WI38 (cell line): ENCODE data around the gene WNT9B.

Experiments
- H3K4me3 ChIP-seq: 2 replicates; pipeline ENCODE4 v1.5.1; 2011; ENCODE audit warnings: low read depth, mild to moderate bottlenecking, control low read depth, low read length
- CTCF ChIP-seq: IDR thresholded peaks from 2 replicates; pipeline ENCODE4 v1.5.1; 2012; ENCODE audit warnings: low read depth, mild to moderate bottlenecking, control low read depth, low read length

Gene WNT9B

GRCh38 chr17:46826116-46826515 is 25.3 kb upstream of the WNT9B start:
- H3K4me3 ChIP-seq = no peak overlapping the region
- no peak for TF ChIP-seq CTCF

GRCh38 chr17:46827274-46827673 is 24.1 kb upstream of the WNT9B start:
- H3K4me3 ChIP-seq = no peak overlapping the region

GRCh38 chr17:46831573-46832330 is 19.6 kb upstream of the WNT9B start:
- no peak for TF ChIP-seq CTCF
- H3K4me3 ChIP-seq = no peak overlapping the region

More at GRCh38 chr17:46827274-46827673, 24.1 kb upstream of the WNT9B start:
- no peak for TF ChIP-seq CTCF

GRCh38 chr17:46832331-46832821 is 19.0 kb upstream of the WNT9B start:
- TF ChIP-seq CTCF = no peak
- H3K4me3 ChIP-seq = no peak overlapping the region

DNA sequence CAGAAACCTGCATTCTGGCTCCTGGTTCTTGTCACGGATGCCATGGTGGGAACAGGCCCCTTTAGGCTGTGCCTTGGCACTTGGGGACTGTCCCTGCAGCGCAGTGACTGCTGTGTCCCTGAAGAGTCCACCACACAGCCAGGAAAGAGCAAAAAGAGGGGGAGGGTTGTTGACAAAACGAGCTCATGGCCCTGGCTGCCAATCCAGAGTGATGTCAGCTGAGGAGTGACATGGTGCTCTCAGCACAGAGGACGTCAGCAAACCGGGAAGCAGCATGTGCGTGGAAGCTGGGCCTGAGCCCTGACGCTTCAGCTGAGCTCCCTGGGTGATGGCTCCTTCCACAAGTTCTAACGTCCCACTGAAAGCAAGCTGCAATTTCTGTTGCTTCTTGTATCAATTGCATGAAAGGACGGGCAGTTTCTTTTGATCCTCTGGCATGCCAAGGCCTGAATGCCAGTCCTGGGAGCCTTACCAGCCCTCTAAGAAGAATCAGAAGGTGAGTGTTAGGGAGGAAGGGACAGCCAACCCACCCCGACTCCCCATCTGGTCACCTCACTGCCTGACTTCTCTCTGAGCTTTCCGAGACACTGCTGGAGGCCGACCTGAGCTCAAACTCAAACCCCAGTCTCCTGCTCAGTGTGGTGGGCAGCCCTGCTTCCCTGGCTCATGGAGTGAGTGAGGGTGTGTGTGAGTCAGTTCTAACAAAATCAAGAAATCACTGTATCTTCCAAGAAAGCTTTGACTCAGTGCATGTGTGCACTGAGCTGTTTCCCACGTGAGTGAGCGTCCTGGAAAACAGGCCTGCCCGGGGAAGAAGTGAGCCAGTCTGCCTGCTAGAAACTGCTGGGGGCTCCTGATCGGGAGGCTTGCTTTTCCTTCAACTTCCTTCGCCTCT is 18.2 kb upstream of the WNT9B start:
- no peak for TF ChIP-seq CTCF
- no peak overlapping the region for H3K4me3 ChIP-seq

DNA sequence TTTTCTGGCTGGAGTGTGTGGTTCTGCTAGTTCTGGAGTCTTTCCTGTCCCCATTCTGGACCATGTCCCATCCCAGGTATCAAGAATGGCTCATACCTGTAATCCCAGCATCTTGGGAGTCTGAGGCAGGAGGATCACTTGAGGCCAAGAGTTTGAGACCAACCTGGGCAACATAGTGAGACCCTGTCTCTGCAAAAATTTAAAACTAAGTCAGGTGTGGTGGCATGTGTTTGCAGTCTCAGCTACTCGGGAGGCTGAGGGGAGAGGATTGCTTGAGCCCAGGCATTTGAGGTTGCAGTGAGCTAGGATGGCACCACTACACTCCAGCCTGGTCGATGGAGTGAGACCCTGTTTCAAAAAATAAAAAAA is 17.6 kb upstream of the WNT9B start:
- TF ChIP-seq CTCF = no peak

GRCh38 chr17:46834846-46835245 is 16.5 kb upstream of the WNT9B start:
- H3K4me3 ChIP-seq = no peak overlapping the region
- no peak for TF ChIP-seq CTCF

More for the DNA sequence above, 17.6 kb upstream of the WNT9B start:
- no peak overlapping the region for H3K4me3 ChIP-seq
